Measurements from ENCODE around the gene AP5B1.

Gene AP5B1

GRCh38 chr11:65801153-65801987 lies 20.6 kb upstream of the AP5B1 start:
- no peak for DNase-seq (ENCODE audit: low read depth)

DNA sequence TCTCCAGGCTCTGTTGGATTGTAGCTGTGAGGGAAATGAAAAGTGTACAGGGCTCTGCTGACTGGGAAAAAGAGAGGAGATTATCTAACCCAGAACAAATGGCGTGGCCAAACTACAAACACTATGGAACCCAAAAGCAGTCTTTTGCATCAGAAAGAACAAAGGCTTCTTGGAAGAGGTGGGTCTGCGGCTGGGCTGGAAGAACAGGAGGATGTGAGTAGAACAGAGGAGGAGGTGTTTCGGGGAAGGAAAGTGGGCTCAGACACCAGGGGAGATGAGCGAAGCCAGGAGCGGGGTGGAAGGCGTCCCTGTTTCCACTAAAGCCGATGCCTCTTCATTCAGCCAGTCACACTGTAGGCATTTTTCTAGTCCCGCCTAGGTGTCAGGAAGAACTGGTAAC lies 18.1 kb upstream of the AP5B1 start:
- no peak for DNase-seq (ENCODE audit: low read depth)

DNA sequence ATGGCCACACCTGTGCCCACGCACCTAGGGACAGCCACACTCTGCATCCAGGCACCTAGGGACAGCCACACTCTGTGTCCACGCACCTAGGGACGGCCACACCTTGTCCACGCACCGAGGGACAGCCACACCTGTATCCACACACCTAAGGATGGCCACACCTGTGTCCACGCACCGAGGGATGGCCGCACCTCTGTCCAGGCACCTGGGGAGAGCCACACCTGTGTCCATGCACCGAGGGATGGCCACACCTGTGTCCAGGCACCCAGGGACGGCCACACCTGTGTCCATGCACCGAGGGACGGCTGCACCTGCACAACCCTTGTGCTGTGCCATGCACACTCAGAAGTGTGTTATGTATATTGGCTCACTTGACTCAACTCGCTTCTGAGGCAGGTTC lies 16.9 kb upstream of the AP5B1 start:
- no peak for DNase-seq (ENCODE audit: low read depth)

- no peak for DNase-seq (ENCODE audit: low read depth)
Observed at GRCh38 chr11:65796726-65797601, 16.2 kb upstream of the AP5B1 start.

DNA sequence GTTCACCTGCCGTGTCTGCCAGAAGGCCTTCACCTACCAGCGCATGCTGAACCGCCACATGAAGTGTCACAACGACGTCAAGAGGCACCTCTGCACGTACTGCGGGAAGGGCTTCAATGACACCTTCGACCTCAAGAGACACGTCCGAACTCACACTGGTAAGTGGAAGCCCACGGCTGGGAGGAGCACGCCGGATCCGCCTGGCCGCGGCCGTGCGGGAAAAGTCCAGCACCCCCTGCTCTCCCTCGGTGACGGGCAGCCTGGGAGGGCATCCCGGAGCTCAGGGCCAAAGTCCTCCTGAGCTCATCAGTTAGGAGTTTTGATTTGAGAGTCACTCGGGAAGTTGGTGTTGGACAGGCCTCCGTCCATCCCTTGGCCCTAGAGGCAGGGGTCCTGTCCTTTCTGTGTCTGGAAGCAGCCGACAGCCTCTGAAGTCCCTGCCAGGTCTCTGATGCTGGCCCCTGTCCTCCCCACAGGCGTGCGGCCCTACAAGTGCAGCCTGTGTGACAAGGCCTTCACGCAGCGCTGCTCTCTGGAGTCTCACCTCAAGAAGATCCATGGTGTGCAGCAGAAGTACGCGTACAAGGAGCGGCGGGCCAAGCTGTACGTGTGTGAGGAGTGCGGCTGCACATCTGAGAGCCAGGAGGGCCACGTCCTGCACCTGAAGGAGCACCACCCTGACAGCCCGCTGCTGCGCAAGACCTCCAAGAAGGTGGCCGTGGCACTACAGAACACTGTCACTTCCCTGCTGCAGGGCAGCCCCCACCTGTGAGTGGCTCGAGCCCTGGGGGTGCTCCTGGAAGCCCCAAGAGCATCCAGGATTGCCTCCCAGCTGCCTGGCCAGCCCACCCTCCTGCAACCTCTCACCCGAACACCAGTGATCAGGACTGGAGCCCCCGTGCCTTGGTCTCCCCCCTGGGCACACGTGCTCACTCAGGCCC lies 14.1 kb upstream of the AP5B1 start:
- no peak for DNase-seq (ENCODE audit: low read depth)

GRCh38 chr11:65793625-65794400 lies 13.0 kb upstream of the AP5B1 start:
- no peak for DNase-seq (ENCODE audit: low read depth)

- DNase-seq (ENCODE audit: low read depth), result no peak
Observed at GRCh38 chr11:65793144-65793581, 12.4 kb upstream of the AP5B1 start.

DNA sequence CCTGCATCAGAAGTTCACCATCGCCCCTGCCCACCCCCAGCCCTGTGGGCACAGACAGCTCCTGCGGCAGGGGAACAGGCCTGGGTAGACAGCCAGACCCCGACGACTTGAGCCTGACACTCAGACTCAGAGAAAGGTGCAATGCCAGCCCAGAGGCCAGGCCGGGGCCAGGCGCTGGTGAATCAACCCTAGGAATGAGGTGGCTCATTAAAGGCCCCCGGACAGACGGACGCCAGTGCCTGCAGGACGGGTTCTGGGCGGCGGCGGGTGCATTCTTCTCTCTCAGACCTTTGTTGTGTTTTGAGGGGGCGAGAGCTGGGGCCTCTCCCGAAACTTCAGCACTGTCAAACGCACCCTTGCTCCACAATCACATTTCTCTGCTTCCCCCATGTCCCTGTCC lies 11.7 kb upstream of the AP5B1 start:
- DNase-seq (ENCODE audit: low read depth), result no peak

GRCh38 chr11:65791719-65792213 lies 11.0 kb upstream of the AP5B1 start:
- no peak for DNase-seq (ENCODE audit: low read depth)

GRCh38 chr11:65790902-65791650 lies 10.3 kb upstream of the AP5B1 start:
- no peak for DNase-seq (ENCODE audit: low read depth)

GRCh38 chr11:65790104-65790901 lies 9.5 kb upstream of the AP5B1 start:
- no peak for DNase-seq (ENCODE audit: low read depth)

GRCh38 chr11:65789230-65790103 lies 8.7 kb upstream of the AP5B1 start:
- DNase-seq (ENCODE audit: low read depth), result no peak

GRCh38 chr11:65788821-65789220 lies 8.0 kb upstream of the AP5B1 start:
- no peak for DNase-seq (ENCODE audit: low read depth)

DNA sequence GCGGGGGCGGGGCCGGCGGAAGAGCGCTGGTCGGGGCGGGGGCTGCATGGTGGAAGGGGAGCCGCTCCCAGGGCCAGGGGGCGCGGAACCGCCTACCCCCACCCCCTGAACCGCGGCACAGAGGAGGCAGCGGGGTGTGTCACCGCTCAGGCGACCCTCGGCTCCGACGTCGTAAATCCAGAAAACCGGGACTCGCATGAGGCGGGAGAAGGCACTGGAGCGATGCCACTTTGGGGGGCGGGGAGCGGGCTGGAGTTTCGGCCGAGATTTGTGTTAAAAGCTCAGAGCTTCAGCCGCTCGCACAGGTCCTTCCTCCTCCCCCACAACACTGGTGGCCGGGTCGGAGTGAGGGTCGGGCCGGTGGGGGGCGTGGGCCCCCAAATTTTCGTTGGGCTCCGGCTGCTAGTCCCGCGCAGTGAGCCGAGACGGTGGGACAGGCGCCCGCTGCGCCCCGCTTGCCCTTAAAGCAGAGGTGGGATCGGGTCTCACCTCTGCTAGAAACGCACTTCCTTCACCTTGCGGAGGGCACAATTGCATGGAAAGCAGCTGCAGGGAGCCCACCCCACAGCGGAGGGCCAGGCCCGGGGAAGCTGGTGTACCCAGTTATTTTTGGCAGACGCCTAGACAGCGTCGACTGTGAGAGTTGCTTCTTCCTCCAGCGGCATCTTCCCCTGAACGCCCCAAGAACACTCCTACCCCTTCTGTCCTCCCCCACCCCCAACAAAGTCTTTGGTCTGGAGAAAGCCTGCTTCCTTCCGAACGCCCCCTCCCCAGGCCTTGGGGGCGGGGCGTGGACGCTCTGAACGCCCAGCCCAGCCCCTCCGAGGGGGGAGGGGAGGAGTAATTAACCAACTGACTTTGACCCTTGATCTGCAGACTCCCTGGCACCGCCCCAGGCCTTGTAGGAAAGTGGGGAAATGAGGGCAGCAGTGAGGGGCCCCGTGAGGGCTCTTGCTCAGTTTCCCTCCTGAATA lies 7.2 kb upstream of the AP5B1 start:
- DNase-seq (ENCODE audit: low read depth), result no peak

DNA sequence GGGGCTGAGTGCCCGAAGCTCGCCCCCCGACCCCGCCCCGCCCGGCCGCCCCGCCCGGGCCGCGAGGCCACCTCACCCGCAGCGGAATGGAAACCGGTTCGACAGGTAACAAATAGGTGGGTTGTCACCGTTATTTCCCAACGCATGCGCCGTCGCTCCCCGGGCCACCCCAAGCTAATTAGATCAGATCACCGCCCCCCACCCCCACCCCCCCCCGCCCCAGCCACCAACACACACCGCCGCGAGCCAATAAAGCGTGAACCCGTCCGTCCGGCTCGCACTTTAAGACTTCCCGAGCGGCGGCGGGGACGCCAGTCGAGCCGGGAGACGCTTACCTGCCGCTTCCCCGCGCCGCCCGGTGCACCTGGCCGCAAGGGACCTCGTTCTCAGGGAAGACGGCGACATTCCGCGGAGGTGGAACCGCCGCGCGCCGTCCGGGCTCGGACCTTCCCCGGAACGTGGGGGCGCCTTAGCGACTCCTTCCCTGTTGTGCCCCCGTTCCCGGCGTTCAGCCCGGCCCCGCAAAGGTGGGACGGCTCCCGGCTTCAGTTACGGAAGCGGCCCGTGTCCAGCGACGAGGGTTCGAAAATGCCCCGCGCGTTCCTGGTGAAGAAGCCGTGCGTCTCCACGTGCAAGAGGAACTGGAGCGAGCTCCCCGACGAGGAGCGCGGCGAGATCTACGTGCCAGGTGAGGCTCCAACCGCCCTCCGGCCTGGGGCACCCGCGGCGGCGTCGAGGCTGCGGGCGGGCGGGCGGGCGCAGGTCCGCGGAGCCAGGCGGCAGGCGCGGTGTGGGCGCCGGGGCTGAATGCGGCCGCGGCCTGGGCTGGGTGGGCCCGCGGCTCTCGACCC lies 6.2 kb upstream of the AP5B1 start, which contains the start of gene OVOL1:
Gene OVOL1, plus strand, starts transcription at position 278 of the 851 bp plus-strand sequence. Its CDS starts 311 bp downstream, at position 589.
- DNase-seq (ENCODE audit: low read depth), result no peak

Data from stimulated activated CD8-positive, alpha-beta memory T cell treated with anti-CD3 and anti-CD28 coated beads, Interleukin-12 subunit alpha, Interleukin-12 subunit beta, amount 100 ng/mL, for 1 hour (primary cell).